ENCODE results near the gene EREG. TPM values are rescaled to one million over a fixed set of nuclear protein-coding genes. Genes with fewer than 3 reads are reported as not detected.

EREG gene
- total and polyA plus RNA-seq, 10 of the 15 experiments (the other 5 are each of a cell fraction or from before 2014, with no cell fraction given), result not detected

- TF ChIP-seq RELA (IDR thresholded peaks at IDR 0.05; ENCODE audit: borderline replicate concordance, partially characterized antibody), result no peak
- TF ChIP-seq ESRRA (IDR thresholded peaks at IDR 0.05; ENCODE audit: low read length), result no peak
- no peak for TF ChIP-seq ETV6 (conservative IDR thresholded peaks at IDR 0.05 in 1 of 2, IDR thresholded peaks at IDR 0.05 in 1 of 2; ENCODE audit: borderline replicate concordance in 1 of 2, low read depth in 1 of 2)
- no peak for TF ChIP-seq CTCF (IDR thresholded peaks at IDR 0.05 in 2 of 3, conservative IDR thresholded peaks at IDR 0.05 in 1 of 3; ENCODE audit: control insufficient read depth in 2 of 3, extremely low read depth in 1 of 3, insufficient read depth in 1 of 3, low read depth in 3 of 3, low read length in 3 of 3)
- no peak for TF ChIP-seq IRF3 (IDR thresholded peaks at IDR 0.05)
- no peak for TF ChIP-seq TBL1XR1 (IDR thresholded peaks at IDR 0.05; ENCODE audit: low read depth, low read length)
- TF ChIP-seq HSF1 (IDR thresholded peaks at IDR 0.05; ENCODE audit: low read depth, low read length), result no peak
- no peak for TF ChIP-seq ZNF384 (IDR thresholded peaks at IDR 0.05; ENCODE audit: borderline replicate concordance, low read depth, low read length)
- TF ChIP-seq POLR2AphosphoS2 (IDR thresholded peaks at IDR 0.05; ENCODE audit: low read depth, low read length), result no peak
- TF ChIP-seq HDAC2 (IDR thresholded peaks at IDR 0.05), result no peak
- no peak for TF ChIP-seq TCF12 (IDR thresholded peaks at IDR 0.05; ENCODE audit: low read depth, low read length)
- no peak for TF ChIP-seq POU2F2 (IDR thresholded peaks at IDR 0.05; ENCODE audit: borderline replicate concordance, low read depth, low read length)
- no peak for TF ChIP-seq MLLT1 (IDR thresholded peaks at IDR 0.05)
Measured at GRCh38 chr4:74367656-74368290, 2.8 kb downstream of the EREG start.

More at GRCh38 chr4:74367656-74368290, 2.8 kb downstream of the EREG start:
- RAD21 ChIA-PET (ENCODE audit: unreplicated experiment), result no interaction called here
- Histone ChIP-seq H3K4me1 (ENCODE audit: control insufficient read depth, insufficient read depth, low read length) (no peaks in the 10 kb centered on the region; the same call in 1 of the 2 replicates), H4K20me1 (ENCODE audit: control insufficient read depth, insufficient read depth) (no peaks in the 10 kb centered on the region), H3K79me2 (ENCODE audit: control insufficient read depth, insufficient read depth, low read length) (no peaks in the 10 kb centered on the region), H3K27ac (ENCODE audit: control insufficient read depth, insufficient read depth) (no peak overlapping the region), H3K9me3 (replicated peaks; ENCODE audit: control insufficient read depth, insufficient read depth, low read length) (no peaks in the 10 kb centered on the region), H3K27me3 (replicated peaks in 1 of 2; ENCODE audit: control insufficient read depth in 2 of 2, insufficient read depth in 2 of 2, low read length in 1 of 2) (peaks cover 2 to 10% of the 10 kb centered on the region in 2 experiments; a peak in 3 of 4 replicates), H2AFZ (ENCODE audit: control insufficient read depth, low read depth, low read length) (no peak overlapping the region), H3K36me3 (ENCODE audit: control insufficient read depth in 2 of 2, insufficient read depth in 2 of 2, low read length in 1 of 2) (no peaks in the 10 kb centered on the region), H3K9ac (ENCODE audit: control insufficient read depth, insufficient read depth, low read length) (no peak overlapping the region), H3K4me3 (no peak overlapping the region), H3K4me2 (ENCODE audit: control insufficient read depth, insufficient read depth) (no peak overlapping the region)
- no peak for ATAC-seq
- no peak for FAIRE-seq
- CTCF ChIA-PET, result interaction anchor here (0.7 kb wide), 1 partner anchor 9 kb away, joined by 3 read pairs; no protein-coding TSS in a partner anchor
- BruUV-seq (replicated peaks), result no TSS peak
- DNase-seq (ENCODE audit: low read depth, low spot score), result no peak
- POLR2A ChIA-PET, result no interaction called here
- intact Hi-C loops (cut with micrococcal nuclease; ENCODE audit: unreplicated experiment) (no loop called here), in situ Hi-C loops (cut with MboI) (no loop called here)
- 0% methylated on average over 1 of the region's 1 CpG for WGBS (ENCODE audit: insufficient coverage, insufficient replicate concordance, low lambda C conversion rate, missing lambda C conversion rate)
- SMC1A ChIA-PET (ENCODE audit: uncharacterized antibody, unreplicated experiment), result interaction anchor here (0.6 to 1.1 kb wide), 2 partner anchors 11 to 165 kb away, joined by 3 read pairs; no protein-coding TSS in a partner anchor

All from GM12878 (cell line).